NCI-H2227 (cell line): ENCODE data around the gene LGALS4.
"Not testable (repeated sequence)": the region's sequence is repeated elsewhere in the genome, so short reads cannot be mapped to it uniquely, and the experiment has no call there.

Experiments
- DNase-seq: peaks from one replicate; lab custom pipeline; 2025; ENCODE audit not compliant: unreplicated experiment; lab: John Stamatoyannopoulos, UW

Gene LGALS4

DNA sequence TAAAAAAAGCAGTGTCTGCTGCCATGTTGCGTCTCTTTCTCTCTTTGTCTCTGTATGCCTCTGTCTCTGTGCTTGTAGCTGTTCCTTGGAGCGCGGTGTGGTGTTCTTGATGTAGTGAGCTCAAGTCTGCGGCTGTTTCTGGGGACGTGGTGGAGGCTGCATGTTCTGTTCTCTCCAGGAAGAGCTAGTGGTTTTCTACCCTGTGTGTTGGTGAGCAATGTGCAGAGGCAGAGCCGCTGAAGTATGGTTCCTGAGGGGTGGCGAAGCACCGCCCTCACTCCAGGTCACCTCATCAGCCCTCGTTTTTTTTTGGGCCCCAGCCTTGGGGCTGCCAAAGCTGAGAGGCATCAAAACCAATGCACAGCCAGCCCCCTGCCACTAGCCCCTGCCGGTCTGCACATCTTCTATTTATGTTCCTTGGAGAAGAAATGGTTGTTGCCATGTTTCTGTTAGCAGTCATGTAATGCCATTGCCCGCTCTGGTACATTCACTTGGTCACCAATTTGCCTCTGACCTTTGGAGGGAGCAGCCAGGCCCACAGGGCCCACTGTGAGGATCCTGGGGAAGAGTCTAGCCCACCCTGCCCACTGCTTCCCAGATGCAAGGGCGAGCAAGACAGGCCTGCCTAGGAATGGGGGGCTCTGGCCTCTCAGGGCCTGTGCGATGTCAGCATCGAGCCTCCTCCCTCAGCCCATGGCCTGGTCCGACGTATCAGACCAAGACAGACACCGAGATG, 29.9 kb upstream of the LGALS4 start:
- no peak for DNase-seq

DNA sequence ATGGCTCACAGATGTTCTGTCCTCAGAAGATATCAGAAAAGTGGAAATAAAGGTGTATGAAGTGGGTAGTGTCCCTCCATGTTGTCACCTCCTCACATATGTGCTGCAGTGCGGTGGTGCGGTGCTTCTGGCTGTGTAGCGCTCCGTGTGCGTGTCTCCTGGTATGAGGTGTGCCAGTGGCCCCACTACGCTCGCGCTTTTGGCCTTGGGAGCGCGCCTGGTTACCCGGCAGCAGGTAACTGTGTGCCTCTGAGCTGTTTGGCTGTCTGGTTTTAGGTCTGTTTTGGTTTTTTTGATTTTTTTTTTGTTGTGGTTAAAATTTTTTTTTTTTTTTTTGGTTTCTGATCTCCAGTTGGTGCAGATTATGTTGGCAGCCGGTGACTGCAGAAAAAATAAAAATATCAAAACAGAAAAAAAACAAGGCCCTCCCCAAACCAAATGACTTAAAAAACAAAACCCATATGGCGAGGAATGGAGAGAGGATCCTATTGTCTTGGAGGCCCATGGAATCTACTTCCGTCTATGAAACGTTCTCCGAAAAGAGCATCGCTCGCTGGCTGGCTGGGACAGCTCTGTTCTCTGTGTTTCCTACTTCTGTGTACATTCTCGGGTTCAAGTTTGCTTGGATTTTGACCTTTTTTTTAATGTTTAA, 29.2 kb upstream of the LGALS4 start:
- DNase-seq = no peak

DNA sequence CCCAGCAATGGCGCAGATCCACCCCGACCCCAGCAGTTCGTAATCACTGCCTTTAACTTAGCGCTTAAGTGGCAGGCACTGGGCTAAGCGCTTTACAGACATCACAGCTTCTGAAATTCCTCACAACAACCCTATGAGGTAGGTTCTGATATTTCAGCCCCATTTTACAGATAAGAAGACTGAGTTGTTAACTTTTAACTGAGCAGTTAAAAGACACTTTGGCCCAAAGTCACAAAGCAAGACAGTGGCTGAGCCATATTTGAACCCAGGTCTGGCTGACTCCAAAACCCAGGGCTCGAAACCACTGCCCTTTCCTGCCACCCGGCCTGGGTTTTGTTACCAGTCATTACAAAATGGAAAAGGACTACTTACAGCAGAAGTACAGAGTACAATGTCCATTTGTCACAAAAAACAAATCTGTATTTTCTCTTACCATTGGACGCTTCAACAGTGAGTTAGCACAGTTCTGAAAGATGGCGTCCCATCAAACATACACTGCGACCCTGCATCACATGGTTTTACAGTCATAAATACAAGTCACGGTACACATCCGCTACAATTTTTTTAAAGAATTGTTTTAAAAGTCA, 28.5 kb upstream of the LGALS4 start:
- DNase-seq = no peak

DNA sequence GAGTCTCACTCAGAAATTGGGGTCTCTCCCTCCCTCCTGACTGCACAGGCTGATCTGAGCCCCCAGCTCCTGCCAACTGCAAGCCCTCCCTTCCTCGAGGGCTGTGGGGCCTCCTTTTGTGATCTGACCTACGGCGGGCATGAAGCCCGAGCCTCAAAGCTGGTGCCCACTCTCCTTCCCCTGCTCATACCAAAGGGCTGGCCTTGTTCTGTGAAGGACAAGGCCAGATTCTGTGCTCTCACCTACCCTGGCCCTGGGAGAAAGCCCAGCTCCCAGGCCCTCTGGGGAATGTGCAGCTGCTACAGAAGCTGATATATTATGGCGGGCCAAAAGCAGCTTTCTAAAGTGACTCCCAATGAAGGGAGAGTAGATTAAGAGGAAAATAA, 27.8 kb upstream of the LGALS4 start:
- DNase-seq = no peak

DNA sequence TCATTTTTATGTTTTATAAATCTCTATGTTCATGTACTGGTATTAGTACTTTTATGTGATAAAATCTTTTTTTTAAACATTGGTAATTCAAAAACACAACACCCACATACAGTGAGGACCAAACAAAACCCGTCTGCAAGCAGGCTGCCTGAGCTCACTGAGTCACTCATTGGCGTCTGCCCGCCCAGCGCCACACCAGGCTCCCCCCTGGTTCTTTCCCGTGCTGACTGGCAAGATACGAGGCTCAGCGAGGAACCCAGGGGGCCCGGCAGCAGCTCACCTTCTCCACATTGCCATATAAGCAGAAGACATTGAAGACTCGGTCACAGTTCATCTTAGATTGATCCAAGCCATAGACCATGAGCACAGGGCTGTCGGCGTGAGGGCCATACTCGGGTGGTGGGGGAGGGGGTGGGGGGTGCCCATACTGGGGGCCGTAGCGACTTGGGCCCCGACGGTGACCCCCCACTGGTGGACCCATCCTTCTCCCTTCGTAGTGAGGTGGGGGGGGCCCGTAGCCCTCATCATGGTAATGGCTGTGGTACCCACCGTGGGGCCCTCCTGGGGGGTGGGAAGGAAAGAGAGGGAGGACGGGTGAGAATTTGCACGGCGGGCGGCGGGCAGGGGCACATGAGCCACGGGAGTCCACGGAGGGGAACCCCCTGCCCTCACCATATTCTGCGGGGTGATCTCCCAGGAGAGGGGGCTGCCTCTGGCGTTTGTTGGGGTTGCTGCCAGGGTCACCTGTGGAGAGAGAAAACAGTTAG, 27.3 kb upstream of the LGALS4 start:
- DNase-seq = no peak

DNA sequence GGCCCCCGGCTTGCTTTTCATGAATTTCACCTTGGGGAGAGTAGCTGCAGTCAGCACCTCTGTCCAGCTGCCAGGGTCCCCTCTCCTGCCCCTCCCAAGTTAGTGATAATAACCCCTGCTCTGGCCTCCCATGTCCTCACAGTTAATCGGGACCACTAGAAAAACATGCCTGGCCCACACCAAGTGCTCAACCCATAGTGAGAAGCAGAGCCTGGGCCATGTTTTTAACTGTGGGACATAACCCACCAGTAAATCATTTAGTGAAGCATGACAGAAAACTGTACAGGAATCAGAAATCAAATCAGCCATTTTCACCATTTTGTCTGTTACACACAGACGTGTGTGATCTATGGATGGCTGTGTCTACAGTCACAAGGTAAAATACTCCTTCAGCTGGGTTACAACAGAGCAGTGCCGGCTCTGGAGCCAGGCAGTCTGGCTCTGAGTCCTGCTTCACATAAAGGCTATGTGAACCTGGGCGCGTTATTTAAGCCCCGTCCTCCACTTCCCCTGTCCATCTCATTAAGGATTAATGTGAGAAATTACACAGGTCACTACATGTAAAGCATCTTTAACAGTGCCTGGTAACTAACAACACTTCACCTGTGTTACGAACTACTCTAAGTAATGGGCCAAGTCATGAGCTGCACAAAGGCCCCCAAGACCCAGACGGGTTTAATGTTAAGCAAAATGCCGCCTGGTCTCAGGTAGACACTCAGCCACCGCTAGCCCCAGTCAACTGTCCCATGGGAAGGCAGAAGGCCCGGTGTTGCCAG, 26.4 kb upstream of the LGALS4 start:
- no peak for DNase-seq

DNA sequence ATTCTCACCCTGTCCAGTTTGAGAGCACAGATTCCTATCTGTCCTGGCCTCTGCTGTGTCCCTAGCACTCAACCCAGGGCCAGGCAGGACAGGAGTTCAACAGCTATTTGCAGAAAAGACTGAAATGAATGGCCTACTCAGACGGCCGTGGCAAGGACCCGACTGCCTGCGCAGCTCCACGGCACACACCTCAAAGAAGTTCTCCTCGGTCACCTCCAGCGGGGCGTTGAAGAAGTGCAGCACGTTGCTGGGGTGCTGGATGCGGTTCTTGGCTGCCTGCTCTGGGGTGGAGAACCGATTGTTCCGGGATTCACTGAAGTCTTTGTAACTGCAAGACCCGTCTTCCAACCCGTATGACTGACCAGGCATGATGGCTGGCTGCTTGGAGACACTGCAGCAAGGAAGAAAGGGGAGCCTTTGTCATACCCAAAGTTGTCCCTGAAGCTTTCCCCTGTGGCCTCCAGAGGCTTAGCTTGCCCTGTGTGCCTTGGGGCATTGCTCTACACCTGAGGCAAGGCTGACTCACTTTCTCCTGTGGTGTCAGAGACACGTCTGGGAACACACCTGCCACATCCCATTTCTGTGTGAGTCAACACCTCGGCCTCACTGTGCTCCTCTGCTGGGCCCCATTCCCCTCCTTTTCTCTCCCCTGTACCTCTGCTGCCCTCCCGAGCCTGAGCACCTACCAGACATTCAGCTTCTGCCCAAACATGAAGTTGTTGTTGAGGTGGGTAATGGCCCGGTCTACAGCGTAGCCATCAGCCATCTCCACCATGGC, 25.7 kb upstream of the LGALS4 start:
- no peak for DNase-seq

DNA sequence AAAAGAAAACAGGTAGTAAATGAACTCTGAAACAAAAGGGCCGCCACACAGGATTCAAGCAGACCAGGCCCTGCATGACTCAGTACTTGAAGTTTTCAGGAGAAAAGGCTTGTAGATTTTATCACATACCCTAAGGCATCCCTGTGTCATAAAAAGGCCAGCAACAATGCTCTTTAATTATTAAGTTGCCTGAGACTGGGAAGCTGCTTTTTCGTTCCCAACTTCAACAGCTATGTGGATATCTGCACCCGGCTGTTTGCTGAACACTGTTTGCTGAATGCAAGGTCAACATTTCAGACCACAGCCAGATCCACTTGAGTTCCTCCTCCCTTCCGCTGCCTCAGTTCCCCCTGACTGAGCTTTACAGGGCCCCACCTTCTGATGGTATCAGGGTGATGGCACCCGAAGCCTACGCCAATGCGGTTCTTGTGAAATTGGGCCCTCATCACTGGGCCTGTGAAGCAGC, 24.9 kb upstream of the LGALS4 start:
- DNase-seq = no peak

DNA sequence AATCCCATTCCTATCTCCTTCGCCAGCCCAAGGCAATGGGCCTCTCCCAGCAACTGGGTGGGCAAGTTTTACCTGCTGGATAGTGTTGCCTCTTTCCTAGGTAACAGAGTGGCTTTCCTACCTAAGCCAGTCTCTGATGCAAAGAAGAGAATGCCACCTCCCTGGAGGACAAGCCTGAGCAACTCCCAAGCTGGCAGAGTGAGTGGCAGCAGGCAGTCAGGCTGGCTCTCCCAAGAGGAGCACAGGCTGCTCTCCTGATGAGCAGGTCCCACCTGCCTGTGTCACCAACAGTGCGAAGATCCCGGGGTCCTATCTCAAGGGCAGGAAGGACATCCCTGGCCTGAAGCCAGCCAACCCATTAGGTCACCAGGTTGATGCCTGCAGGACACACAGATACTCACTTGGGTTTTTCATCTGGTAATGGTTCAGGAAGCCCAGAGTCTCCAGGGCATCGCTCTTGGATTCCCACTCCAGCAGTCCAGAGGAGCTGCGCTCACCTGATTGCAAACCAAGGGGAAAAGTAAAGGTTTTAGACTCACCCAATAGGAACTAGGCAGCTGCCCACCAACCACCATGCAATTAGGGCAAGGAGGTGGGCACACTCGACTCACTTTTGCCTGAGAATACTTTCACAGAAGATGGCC, 24.4 kb upstream of the LGALS4 start:
- DNase-seq = no peak

DNA sequence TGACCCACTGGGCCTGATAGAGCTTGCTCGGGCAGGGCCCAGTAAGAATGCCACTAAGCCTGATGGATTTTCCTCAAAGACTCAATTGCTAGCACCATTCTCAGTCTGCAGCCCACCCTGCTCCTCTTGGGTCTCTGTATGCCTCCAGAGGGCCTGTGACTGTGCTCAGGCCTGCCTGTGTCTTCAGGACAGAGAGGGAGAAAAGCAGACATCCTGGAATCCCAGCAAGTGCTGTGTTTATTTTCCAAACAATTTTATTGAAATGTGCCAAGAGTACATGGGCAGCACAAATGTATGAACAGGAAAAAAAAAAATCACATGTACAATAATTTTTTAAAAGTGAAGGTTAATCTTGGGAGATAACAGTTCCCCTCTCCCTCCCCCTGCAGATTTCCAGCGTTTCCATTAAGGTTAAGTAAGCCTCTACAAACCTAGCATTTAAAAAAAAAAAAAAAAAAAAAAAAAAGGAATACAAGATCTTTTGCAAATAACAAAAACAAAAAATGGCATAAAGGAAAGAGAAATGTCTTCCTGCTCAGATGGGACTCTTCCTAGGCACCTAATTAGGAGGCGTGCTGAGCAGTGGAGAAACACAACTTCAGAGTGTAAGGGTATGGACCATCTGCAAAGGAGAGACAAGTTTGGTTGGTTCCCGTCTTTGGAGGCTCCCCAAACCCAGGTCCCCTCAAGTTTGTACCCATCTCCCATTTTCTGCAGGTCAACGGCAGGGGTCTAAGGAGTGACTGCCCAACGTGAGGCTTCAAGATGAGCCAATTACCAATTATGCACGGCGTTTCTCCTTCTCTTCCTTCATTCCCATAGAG, 23.6 kb upstream of the LGALS4 start:
- no peak for DNase-seq

DNA sequence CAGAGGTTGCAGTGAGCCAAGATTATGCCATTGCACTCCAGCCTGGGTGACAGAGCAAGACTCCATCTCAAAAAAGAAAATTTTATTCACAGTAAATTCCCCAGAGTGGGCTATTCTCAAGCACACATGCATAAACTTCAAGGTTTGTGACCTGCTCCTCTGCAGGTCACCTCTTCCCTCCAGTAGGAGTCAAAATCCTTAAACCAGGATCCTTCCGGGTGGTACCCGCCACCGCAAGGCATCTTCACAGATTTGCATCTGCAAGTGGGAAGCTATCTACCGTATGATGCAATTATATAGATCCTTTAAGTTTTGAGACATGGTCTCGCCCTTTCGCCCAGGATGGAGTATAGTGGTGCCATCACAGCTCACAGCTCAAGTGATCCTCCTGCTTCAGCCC, 21.8 kb upstream of the LGALS4 start:
- DNase-seq = no peak

DNA sequence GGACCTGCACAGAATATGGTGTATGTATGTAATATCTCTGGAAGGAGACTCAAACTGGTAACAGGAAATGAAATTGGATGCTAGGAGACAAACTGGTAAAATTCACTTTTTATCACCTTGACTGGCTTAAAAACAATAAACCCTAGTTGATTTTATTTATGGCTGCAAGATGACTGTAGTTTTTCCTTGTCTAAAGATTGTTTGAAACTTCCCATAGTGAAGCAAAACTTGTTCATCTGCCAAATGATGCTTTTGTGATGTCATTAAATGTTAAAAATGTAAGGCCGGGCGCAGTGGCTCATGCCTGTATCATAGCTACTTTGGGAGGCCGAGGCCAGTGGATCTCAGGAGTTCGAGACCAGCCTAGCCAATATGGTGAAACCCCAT, 21.4 kb upstream of the LGALS4 start:
- DNase-seq = no peak

DNA sequence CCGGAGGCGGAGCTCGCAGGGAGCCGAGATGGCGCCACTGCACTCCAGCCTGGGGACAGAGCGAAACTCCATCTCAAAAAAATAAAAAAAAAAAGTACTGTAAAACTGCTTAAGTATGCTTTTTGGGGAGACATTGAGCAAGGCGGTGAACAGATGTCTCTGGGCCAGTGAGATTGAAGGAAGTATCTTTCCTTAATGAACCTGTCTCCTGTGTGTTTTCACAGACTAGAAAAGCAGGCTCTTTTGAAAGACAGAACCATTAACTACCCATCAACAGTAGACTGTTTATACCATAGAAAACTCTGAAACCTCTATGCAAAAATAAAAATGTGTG, 20.3 kb upstream of the LGALS4 start:
- DNase-seq = no peak

DNA sequence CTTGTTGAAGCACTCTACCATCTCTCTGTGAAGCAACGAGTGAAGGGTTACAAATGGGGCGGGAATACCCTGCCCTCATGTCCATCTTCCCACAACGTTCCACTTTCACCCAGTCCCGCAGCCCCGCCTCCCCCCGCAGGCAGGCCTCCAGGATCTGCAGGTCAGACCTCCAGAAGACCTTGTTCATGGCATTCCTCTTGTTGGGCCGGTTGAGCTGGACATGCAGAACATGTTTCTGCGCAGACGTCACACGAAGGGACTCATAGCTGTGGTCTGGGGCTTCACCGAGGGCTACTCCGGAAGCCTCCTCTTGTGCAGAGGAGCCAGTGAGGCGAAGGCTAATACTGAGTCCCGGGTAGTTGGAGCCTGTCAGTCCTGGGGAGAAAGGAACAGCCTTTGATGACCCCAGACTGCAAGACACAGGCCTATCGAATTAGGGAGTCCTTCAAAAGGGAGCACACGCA, 18.4 kb upstream of the LGALS4 start:
- peak; percentile 82 for DNase-seq

DNA sequence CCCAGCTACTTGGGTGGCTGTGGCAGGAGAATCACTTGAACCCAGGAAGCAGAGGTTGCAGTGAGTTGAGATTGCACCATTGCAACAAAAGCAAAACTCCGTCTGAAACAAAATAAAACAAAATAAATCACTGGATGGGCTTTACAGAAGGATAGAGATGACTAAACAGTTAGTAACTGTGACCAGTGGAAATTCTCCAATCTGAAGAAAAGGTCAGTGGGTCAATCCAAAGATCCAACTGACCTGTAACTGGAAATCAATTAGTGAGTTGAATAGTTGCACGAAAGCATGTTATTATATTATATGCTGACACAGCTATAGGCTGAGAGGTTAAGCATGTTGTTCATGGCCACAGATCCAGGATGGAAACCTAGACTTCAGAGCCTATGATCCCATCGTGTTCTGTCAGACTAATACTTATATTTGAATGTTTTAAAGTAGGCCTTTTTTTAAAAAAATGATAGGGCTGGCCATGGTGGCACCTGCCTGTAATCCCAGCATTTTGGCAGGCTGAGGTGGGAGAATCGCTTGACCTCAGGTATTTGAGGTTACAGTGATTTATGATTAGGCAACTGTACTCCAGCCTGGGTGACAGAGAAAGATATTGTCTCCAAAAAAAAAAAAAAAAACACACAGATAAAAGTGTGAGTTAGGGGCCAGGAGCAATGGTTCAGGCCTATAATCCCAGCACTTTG, 17.4 kb upstream of the LGALS4 start:
- DNase-seq = no peak

DNA sequence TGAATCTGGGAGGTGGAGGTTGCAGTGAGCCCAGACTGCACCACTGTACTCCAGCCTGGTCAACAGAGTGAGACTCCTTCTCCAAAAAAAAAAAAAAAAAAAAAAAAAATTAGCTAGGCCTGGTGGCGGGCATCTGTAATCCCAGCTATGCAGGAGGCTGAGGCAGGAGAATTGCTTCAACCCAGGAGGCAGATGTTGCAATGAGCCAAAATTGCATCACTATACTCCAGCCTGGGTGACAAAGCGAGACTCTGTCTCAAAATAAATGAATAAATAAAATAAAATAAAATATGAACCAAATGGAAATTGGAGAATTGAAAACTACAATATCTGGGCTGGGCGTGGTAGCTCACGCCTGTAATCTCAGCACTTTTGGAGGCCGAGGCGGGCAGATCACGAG, 16.5 kb upstream of the LGALS4 start:
- DNase-seq = not testable (repeated sequence)

DNA sequence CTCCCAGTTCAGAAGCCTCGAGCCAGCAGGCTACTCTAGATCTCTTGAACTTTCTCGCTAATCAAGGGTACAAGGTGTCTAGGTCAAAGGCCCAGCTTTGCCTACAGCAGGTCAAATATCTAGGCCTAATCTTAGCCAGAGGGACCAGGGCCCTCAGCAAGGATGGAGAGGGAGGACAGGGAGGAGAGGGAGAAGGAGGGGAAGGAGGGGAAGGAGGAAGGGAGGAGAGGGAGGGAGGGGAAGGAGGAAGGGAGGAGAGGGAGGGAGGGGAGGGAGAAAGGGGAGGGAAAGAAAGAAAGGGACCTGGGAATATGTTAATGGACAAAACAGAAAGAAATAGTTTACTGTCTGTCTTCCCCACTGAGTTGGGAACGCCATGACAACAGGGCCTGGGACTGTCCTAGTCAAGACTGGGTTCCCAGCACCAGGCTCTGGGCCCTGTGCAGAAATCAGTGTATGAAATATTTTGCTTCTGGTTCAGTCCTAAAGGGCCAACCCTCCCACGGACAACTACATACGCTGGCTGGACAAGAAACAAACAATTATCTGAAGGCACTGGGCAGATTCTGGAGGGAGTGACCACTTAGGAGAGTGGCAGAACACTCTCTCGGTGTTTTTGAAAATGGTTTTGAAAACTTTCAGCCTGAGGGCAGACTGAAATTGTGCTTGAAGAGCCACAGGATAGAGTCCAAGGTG, 14.3 kb upstream of the LGALS4 start:
- no peak for DNase-seq

DNA sequence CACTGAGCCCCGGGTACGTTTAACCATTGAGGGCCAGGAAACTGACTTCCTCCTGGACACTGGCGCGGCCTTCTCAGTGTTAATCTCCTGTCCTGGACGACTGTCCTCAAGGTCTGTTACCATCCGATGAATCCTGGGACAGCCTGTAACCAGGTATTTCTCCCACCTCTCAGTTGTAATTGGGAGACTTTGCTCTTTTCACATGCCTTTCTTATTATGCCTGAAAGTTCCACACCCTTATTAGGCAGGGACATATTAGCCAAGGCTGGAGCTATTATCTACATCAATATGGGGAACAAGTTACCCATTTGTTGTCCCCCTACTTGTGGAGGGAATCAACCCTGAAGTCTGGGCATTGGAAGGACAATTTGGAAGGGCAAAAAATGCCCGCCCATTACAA, 13.2 kb upstream of the LGALS4 start:
- not testable (repeated sequence) for DNase-seq
